ENCODE data around the gene PLOD2. TPM values are rescaled to one million over a fixed set of nuclear protein-coding genes. Genes with fewer than 3 reads are reported as not detected.
A peak's percentile ranks its signal among the peaks of the same experiment; 100 is the strongest.

PLOD2 gene
- total RNA-seq, 1 experiment from 2014 or later = 36.6 TPM

GRCh38 chr3:146106986-146107385, 54.0 kb downstream of the PLOD2 start (continued):
- TF ChIP-seq ZBTB43 (CRISPR knock-in tag; IDR thresholded peaks at IDR 0.05) = no peak

GRCh38 chr3:146104068-146104467, 56.9 kb downstream of the PLOD2 start:
- peaks cover 50% of the 10 kb centered on the region for H3K4me1 Mint-ChIP-seq
- H3K27me3 Mint-ChIP-seq (ENCODE audit: low read depth) = no peaks in the 10 kb centered on the region
- no peak overlapping the region for H3K4me3 Mint-ChIP-seq
- ATAC-seq (no peak), DNase-seq (ENCODE audit: low spot score) (no peak)
- TF ChIP-seq JUN (CRISPR knock-in tag; IDR thresholded peaks at IDR 0.05) (no peak), SMAD3 (CRISPR knock-in tag; IDR thresholded peaks at IDR 0.05; ENCODE audit: borderline replicate concordance) (no peak), JAZF1 (CRISPR knock-in tag; IDR thresholded peaks at IDR 0.05) (no peak)
- no peaks in the 10 kb centered on the region for H3K9me3 Mint-ChIP-seq
- POLR2A ChIA-PET = no interaction called here
- peaks cover 17% of the 10 kb centered on the region for H3K36me3 Mint-ChIP-seq
- no peak overlapping the region; the same call in 1 of the 2 replicates for H3K27ac Mint-ChIP-seq
- CTCF ChIA-PET = interaction anchor here (1.0 to 1.3 kb wide), 2 partner anchors 39 to 278 kb away, joined by 3 to 6 read pairs; no protein-coding TSS in a partner anchor

- TF ChIP-seq ATF3 (CRISPR knock-in tag; conservative IDR thresholded peaks at IDR 0.05) (no peak), ZMAT4 (CRISPR knock-in tag; IDR thresholded peaks at IDR 0.05) (no peak), FOXP4 (CRISPR knock-in tag; IDR thresholded peaks at IDR 0.05) (no peak), STAT6 (CRISPR knock-in tag; conservative IDR thresholded peaks at IDR 0.05; ENCODE audit: low read depth) (no peak), ETV6 (CRISPR knock-in tag; IDR thresholded peaks at IDR 0.05) (no peak), FOXK1 (CRISPR knock-in tag; IDR thresholded peaks at IDR 0.05) (no peak), TEAD4 (CRISPR knock-in tag; IDR thresholded peaks at IDR 0.05) (no peak), ZBTB21 (CRISPR knock-in tag; IDR thresholded peaks at IDR 0.05; ENCODE audit: borderline replicate concordance) (no peak), ZNF317 (CRISPR knock-in tag; IDR thresholded peaks at IDR 0.05; ENCODE audit: borderline replicate concordance, low read depth) (no peak)
- H3K36me3 Mint-ChIP-seq = peaks cover 12% of the 10 kb centered on the region
- no peak for ATAC-seq
- peak overlapping the region; percentile 43 for H3K27ac Mint-ChIP-seq
- H3K4me3 Mint-ChIP-seq = no peak overlapping the region
- H3K9me3 Mint-ChIP-seq = no peaks in the 10 kb centered on the region
- H3K4me1 Mint-ChIP-seq = peaks cover 50% of the 10 kb centered on the region
- CTCF ChIA-PET = interaction anchor here (1.7 kb wide), 1 partner anchor 37 kb away, joined by 5 read pairs; no protein-coding TSS in a partner anchor
- POLR2A ChIA-PET = no interaction called here
- H3K27me3 Mint-ChIP-seq (ENCODE audit: low read depth) = no peaks in the 10 kb centered on the region
- DNase-seq (ENCODE audit: low spot score) = no peak
These were observed 58.1 kb downstream of the PLOD2 start for GRCh38 chr3:146102885-146103284.

- ChIA-PET CTCF (interaction anchor here (1.0 to 1.7 kb wide), 3 partner anchors 36 to 88 kb away, joined by 3 to 5 read pairs (median 4); no protein-coding TSS in a partner anchor), POLR2A (no interaction called here)
- DNase-seq (ENCODE audit: low spot score) (no peak), ATAC-seq (peak; percentile 78)
- H3K4me3 Mint-ChIP-seq = no peak overlapping the region; the same call in 1 of the 2 replicates
- no peaks in the 10 kb centered on the region for H3K9me3 Mint-ChIP-seq
- peaks cover 12% of the 10 kb centered on the region for H3K36me3 Mint-ChIP-seq
- H3K27ac Mint-ChIP-seq = peak overlapping the region; percentile 84
- TF ChIP-seq NR2C2 (CRISPR knock-in tag; IDR thresholded peaks at IDR 0.05) (no peak), CTCF (IDR thresholded peaks at IDR 0.05) (no peak), NFATC4 (CRISPR knock-in tag; IDR thresholded peaks at IDR 0.05) (no peak), KAT7 (CRISPR knock-in tag; IDR thresholded peaks at IDR 0.05; ENCODE audit: borderline replicate concordance) (no peak), TCF7 (CRISPR knock-in tag; IDR thresholded peaks at IDR 0.05; ENCODE audit: low read depth) (no peak), MAX (CRISPR knock-in tag; IDR thresholded peaks at IDR 0.05) (no peak), JUN (CRISPR knock-in tag; IDR thresholded peaks at IDR 0.05) (no peak)
- no peaks in the 10 kb centered on the region for H3K27me3 Mint-ChIP-seq (ENCODE audit: low read depth)
- H3K4me1 Mint-ChIP-seq = peaks cover 50% of the 10 kb centered on the region
These were observed 59.4 kb downstream of the PLOD2 start for GRCh38 chr3:146101538-146101937.
